RWPE1 (cell line): ENCODE data around the gene LGALS12.

Source experiments
- CTCF ChIA-PET: fragments of 350-600 bp; sonication (Branson Sonifier 250); formaldehyde crosslinking; extraction: SDS; loops from one replicate; lab custom pipeline; 2021; lab: Yijun Ruan, JAX
- POLR2A ChIA-PET: fragments of 400-600 bp; formaldehyde crosslinking; extraction: SDS; loops from one replicate; lab custom pipeline; 2020; ENCODE audit warnings: antibody characterized with exemption; ENCODE audit not compliant: low non-redundant PET; lab: Yijun Ruan, JAX
- DNase-seq: peaks from one replicate; pipeline ENCODE4 v3.0.0; 2012; ENCODE audit warnings: low spot score
- H3K27ac ChIP-seq: fragments of 450-650 bp; 2 replicates; pipeline ENCODE4 v1.5.1; 2017
- CTCF ChIP-seq: fragments of 450-650 bp; conservative IDR thresholded peaks from 2 replicates; pipeline ENCODE4 v1.5.1; 2017; ENCODE audit warnings: low read depth, mild to moderate bottlenecking

The LGALS12 gene

DNA sequence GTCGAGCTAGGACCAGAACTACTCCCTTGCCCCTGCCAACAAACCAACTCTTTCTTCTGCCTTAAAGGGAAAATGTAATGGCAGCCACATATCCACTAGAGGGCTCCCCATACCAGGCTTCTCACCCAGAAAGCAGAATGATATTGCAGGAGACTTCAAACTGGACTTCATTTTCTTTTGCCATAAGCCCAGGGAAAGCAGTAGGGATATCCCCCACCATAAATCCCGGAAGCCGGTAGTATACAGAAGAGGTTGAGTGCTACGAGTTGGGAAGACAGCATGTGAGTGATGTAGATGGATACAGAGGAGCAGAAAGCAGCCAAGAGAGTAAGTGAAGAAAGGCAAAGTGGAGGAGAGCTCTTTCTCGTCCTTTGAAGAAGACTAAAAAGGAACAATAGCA, 27.0 kb upstream of the LGALS12 start:
- peak; percentile 68 for DNase-seq
- H3K27ac ChIP-seq: no peak overlapping the region
- POLR2A ChIA-PET: no interaction called here
- CTCF ChIA-PET: interaction anchor here (0.5 to 3.1 kb wide), 12 partner anchors 12 to 706 kb away, joined by 3 to 22 read pairs (median 3); partner anchors contain the start of gene PLAAT5
- TF ChIP-seq CTCF: peak; percentile 92

DNA sequence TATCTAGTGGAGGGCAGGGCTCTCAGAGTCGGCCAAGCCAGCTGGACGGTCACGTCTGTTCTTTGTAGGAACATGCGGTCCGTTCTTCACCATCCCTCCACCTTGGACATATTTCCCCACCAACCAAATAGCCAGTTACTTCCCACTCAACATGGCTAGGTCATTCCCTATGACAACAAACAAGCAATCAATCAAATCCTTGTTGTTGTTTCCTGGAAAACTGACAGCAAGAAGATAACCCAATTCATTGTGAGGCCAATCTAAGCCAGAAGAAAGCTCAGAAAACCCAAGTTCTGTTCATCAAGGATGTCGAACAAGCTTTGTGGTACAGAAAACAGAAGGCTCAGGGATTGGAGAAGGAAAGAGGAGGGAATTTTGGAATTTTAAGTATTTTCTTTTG, 25.8 kb upstream of the LGALS12 start:
- DNase-seq: no peak
- ChIA-PET CTCF (interaction anchor here (0.6 to 3.1 kb wide), 3 partner anchors 155 to 158 kb away, joined by 3 to 22 read pairs (median 10); no protein-coding TSS in a partner anchor), POLR2A (no interaction called here)
- H3K27ac ChIP-seq: no peak overlapping the region
- TF ChIP-seq CTCF: no peak

DNA sequence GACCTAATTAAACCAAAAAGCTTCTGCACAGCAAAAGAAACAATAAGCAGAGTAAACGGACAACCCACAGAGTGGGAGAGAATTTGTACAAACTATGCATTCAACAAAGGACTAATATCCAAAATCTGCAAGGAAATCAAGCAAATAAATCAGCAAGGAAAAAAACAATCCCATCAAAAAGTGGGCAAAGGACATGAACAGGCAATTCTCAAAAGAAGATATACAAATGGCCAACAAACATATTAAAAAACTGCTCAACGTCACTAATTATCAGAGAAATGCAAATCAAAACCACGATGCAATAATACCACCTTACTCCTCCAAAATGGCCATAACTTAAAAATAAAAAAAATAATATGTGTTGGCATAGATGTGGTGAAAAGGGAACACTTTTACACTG, 20.1 kb upstream of the LGALS12 start:
- ChIA-PET CTCF (no interaction called here), POLR2A (no interaction called here)
- DNase-seq: no peak
- no peak overlapping the region for H3K27ac ChIP-seq
- TF ChIP-seq CTCF: no peak

DNA sequence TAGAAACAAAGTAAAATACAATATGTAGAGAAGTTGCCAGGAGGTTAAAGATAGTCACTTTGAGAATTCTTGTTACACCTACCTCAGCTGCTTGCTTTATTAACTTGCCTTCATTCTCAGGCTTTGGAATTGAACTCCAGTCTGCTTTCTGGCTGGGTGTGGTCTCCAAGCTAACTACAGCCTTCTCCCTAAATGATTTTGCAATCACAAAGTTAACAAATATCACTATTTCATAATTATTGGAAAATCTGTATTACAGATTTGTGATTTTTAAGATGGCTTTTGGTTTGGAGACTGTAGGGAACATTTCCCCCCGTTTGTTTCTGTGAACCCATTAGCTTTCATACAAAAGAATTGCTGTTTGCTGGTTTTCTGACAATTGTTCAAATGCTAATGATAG, 17.1 kb upstream of the LGALS12 start:
- no peak overlapping the region for H3K27ac ChIP-seq
- ChIA-PET CTCF (no interaction called here), POLR2A (no interaction called here)
- no peak for DNase-seq
- TF ChIP-seq CTCF: no peak

GRCh38 chr11:63489879-63490278, 16.0 kb upstream of the LGALS12 start:
- ChIA-PET CTCF (interaction anchor here (0.9 kb wide), 1 partner anchor 118 kb away, joined by 4 read pairs; no protein-coding TSS in a partner anchor), POLR2A (no interaction called here)
- no peak overlapping the region for H3K27ac ChIP-seq
- no peak for TF ChIP-seq CTCF
- DNase-seq: no peak

GRCh38 chr11:63490551-63491239, 15.2 kb upstream of the LGALS12 start, which contains the start of gene PLAAT5:
Gene PLAAT5, minus strand, starts transcription at chr11:63491167. Its CDS starts 133 bp downstream, at chr11:63491034.
- no peak for DNase-seq
- TF ChIP-seq CTCF: no peak
- ChIA-PET POLR2A (no interaction called here), CTCF (interaction anchor here (0.9 to 1.2 kb wide), 2 partner anchors 11 to 117 kb away, joined by 3 to 4 read pairs; no protein-coding TSS in a partner anchor)
- no peak within 1 kb of the TSS for H3K27ac ChIP-seq
